Hepatocyte (in vitro differentiated cells): ENCODE measurements around the gene IL2RA.

Experiments used
- CTCF ChIP-seq: fragments of 200-600 bp; sonication (generic); IDR thresholded peaks from 2 replicates; pipeline ENCODE4 v1.5.1; 2016; ENCODE audit warnings: antibody characterized with exemption, mild to moderate bottlenecking; ENCODE audit not compliant: poor library complexity
- EZH2 ChIP-seq: fragments of 200-600 bp; sonication (generic); IDR thresholded peaks from 2 replicates; pipeline ENCODE4 v1.6.1; 2016; ENCODE audit warnings: antibody characterized with exemption, mild to moderate bottlenecking, borderline replicate concordance
- EZH2phosphoT487 ChIP-seq: fragments of 200-600 bp; sonication (generic); IDR thresholded peaks from one replicate; pipeline ENCODE4 v1.6.1; 2018; ENCODE audit warnings: antibody characterized with exemption, mild to moderate bottlenecking, low read depth, moderate library complexity; ENCODE audit not compliant: unreplicated experiment, severe bottlenecking

- TF ChIP-seq CTCF (no peak), EZH2phosphoT487 (no peak), EZH2 (no peak)
These were observed 41.4 kb upstream of the IL2RA start for GRCh38 chr10:6103591-6103990.
